ENCODE results near the gene CIDEA. TPM values are rescaled to one million over a fixed set of nuclear protein-coding genes. Genes with fewer than 3 reads are reported as not detected.
A peak's percentile ranks its signal among the peaks of the same experiment; 100 is the strongest.
"Not testable (repeated sequence)": the region's sequence is repeated elsewhere in the genome, so short reads cannot be mapped to it uniquely, and the experiment has no call there.

The CIDEA gene
- total RNA-seq, 1 donor from 2014 or later: not detected

DNA sequence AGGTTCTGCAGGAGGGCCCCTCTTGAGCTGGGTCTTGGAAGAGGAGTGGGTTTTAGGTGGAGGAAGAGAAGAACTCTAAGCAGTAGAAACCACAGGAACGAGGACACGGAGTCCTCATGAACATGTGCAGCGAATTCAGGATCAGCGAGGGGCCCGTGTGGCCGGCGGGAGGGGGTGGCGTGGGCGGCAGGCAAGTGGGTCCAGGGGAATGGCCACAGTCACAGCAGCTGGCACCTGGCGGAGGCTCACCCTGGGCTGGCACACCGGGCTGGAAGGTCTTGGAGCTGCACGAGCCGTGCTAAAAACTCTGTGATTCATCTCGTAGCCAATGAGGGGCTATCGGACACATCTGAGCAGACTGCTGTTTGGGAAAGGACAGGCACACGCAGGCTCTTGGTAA is 18.0 kb upstream of the CIDEA start:
- Mint-ChIP-seq H3K4me1 (ENCODE audit: low read depth) (no peaks in the 10 kb centered on the region), H3K4me3 (ENCODE audit: low read depth) (no peak overlapping the region)
- TF ChIP-seq, protein P1, sequence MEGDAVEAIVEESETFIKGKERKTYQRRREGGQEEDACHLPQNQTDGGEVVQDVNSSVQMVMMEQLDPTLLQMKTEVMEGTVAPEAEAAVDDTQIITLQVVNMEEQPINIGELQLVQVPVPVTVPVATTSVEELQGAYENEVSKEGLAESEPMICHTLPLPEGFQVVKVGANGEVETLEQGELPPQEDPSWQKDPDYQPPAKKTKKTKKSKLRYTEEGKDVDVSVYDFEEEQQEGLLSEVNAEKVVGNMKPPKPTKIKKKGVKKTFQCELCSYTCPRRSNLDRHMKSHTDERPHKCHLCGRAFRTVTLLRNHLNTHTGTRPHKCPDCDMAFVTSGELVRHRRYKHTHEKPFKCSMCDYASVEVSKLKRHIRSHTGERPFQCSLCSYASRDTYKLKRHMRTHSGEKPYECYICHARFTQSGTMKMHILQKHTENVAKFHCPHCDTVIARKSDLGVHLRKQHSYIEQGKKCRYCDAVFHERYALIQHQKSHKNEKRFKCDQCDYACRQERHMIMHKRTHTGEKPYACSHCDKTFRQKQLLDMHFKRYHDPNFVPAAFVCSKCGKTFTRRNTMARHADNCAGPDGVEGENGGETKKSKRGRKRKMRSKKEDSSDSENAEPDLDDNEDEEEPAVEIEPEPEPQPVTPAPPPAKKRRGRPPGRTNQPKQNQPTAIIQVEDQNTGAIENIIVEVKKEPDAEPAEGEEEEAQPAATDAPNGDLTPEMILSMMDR (IDR thresholded peaks at IDR 0.05; ENCODE audit: unreplicated experiment): no peak

DNA sequence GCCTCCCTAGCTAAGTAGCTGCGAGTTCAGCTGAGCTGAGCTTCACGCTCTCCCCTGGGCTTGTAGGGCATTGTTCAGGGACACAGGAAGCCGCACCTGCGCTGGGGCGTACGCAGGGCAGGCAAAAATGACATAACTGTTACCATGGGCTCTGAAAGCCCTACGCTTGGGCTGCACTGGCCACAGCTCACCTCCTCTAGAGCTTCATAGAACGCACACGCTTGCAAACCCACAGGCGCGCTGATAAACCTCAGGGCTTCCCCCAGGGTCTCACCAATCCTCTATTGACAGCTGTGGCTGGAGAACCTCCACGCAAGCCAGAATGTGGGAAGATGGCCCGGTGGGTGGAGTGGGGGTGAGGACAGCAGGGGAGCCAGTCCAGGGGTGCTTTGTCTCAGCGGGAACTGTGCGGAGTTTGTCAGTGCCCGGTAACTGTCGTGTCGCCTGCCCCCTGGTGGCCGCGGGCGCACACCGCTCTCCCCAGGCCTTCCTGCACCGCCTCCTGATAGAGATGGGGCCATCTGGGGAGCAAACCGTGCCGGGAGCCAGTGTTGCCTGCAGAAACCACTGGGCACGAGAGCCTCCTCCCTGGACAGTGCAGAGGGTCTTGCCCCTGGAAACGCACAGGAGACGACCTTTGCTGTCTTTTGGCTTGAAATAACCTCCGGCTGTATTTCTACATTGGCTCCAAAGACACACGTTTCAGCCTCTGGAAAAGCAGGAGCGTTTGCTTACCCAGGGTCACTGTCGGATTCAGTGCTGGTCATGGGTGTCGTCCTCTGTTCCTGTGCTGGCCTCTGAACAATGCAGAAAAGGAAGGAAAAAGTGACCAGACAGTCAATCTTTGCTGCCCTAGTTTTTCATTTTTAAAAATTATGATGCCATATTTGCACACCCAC is 17.0 kb upstream of the CIDEA start:
- no peak overlapping the region for H3K27ac Mint-ChIP-seq
- TF ChIP-seq, protein P1 (IDR thresholded peaks at IDR 0.05; ENCODE audit: unreplicated experiment): peak; percentile 95
- H3K9me3 Mint-ChIP-seq (ENCODE audit: low read depth): no peaks in the 10 kb centered on the region
- no peaks in the 10 kb centered on the region for H3K36me3 Mint-ChIP-seq (ENCODE audit: insufficient read depth)
- peaks cover 62% of the 10 kb centered on the region for H3K27me3 Mint-ChIP-seq
- no peaks in the 10 kb centered on the region for H3K4me1 Mint-ChIP-seq (ENCODE audit: low read depth)
- H3K4me3 Mint-ChIP-seq (ENCODE audit: low read depth): no peak overlapping the region
- DNase-seq (ENCODE audit: low spot score, unreplicated experiment): peak; percentile 83

More for the DNA sequence above, 18.0 kb upstream of the CIDEA start:
- DNase-seq (ENCODE audit: low spot score, unreplicated experiment): no peak
- Mint-ChIP-seq H3K9me3 (ENCODE audit: low read depth) (no peaks in the 10 kb centered on the region), H3K36me3 (ENCODE audit: insufficient read depth) (no peaks in the 10 kb centered on the region), H3K27ac (no peak overlapping the region), H3K27me3 (peaks cover 52% of the 10 kb centered on the region)

DNA sequence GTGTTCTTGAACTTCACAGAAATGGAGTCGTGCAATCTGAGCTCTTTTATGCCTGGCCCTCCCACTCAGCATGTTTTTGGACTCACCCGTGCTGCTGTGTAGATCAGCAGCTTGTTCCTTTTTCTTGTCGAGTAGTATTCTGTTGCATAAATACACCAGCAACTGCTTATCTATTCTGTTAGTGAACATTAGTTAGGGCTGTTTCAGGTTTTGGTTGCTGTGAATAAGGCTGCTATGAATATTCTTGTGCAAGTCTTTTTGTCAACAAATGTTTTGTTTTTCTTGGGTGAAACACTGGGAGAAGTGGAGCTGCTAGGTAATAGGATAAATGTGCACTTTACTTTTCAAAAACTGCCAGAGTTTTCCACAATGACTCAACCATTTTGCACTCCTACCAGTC is 15.3 kb upstream of the CIDEA start:
- Mint-ChIP-seq H3K36me3 (ENCODE audit: insufficient read depth) (no peaks in the 10 kb centered on the region), H3K4me1 (ENCODE audit: low read depth) (no peaks in the 10 kb centered on the region), H3K27me3 (peaks cover 67% of the 10 kb centered on the region), H3K4me3 (ENCODE audit: low read depth) (no peak overlapping the region), H3K9me3 (ENCODE audit: low read depth) (no peaks in the 10 kb centered on the region), H3K27ac (no peak overlapping the region)
- TF ChIP-seq, protein P1 (IDR thresholded peaks at IDR 0.05; ENCODE audit: unreplicated experiment): no peak
- DNase-seq (ENCODE audit: low spot score, unreplicated experiment): no peak

DNA sequence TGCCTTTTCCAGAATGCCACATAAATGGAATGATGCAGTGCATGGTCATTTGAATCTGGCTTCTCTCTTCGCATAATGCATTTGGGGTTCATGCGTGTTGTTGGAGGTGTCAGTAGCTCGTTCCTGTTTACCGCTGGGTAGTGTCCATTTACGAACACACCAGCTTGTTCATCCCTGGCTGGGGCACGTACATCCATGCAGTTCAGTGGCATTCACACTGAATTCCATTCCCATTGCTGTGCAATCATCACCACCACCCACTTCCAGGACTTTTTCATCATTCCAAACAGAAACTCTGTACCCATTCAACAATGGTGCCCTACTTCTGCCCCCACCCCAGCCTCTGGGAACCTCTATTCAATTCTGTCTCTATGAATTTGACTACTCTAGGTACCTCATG is 14.7 kb upstream of the CIDEA start:
- H3K4me1 Mint-ChIP-seq (ENCODE audit: low read depth): no peaks in the 10 kb centered on the region
- H3K36me3 Mint-ChIP-seq (ENCODE audit: insufficient read depth): no peaks in the 10 kb centered on the region
- H3K9me3 Mint-ChIP-seq (ENCODE audit: low read depth): no peaks in the 10 kb centered on the region
- H3K27ac Mint-ChIP-seq: no peak overlapping the region
- peaks cover 67% of the 10 kb centered on the region for H3K27me3 Mint-ChIP-seq
- DNase-seq (ENCODE audit: low spot score, unreplicated experiment): no peak
- no peak overlapping the region for H3K4me3 Mint-ChIP-seq (ENCODE audit: low read depth)
- TF ChIP-seq, protein P1 (IDR thresholded peaks at IDR 0.05; ENCODE audit: unreplicated experiment): no peak

DNA sequence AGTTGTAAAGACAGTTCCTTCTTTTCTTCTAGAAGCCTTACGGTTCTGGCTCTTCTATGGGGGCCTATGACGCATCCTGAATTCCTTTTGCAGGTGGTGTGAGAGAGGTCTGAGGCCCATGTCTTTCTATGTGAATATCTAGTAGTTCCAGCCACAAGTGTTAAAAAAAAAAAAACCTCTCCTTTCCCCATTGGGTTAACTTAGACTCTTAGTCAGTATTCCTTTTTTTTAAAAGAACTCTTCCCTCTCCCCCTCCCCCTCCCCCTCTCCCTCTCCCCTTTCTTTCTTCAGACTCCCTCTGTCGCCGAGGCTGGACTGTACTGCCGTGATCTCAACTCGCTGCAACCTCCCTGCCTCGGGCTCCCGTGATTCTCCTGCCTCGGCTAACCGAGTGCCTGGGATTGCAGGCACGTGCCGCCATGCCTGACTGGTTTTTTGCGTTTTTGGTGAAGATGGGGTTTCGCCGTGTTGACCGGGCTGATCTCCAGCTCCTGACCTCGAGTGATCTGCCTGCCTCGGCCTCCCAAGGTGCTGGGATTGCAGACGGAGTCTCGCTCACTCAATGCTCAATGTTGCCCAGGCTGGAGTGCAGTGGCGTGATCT is 11.4 kb upstream of the CIDEA start:
- no peaks in the 10 kb centered on the region for H3K4me1 Mint-ChIP-seq (ENCODE audit: low read depth)
- H3K27ac Mint-ChIP-seq: no peak overlapping the region
- H3K27me3 Mint-ChIP-seq: peaks cover 68% of the 10 kb centered on the region

DNA sequence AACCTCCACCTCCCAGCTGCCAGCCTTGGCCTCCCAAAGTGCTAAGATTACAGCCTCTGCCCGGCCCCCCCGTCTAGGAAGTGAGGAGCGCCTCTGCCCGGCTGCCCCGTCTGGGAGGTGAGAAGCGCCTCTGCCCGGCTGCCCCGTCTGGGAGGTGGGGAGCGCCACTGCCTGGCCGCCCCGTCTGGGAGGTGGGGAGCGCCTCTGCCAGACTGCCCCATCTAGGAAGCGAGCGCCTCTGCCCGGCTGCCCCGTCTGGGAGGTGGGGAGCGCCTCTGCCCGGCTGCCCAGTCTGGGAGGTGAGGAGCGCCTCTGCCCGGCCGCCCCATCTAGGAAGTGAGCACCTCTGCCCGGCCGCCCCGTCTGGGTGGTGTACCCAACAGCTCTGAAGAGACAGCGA is 10.9 kb upstream of the CIDEA start:
- not testable (repeated sequence) for H3K36me3 Mint-ChIP-seq (ENCODE audit: insufficient read depth); DNase-seq (ENCODE audit: low spot score, unreplicated experiment); H3K9me3 Mint-ChIP-seq (ENCODE audit: low read depth); H3K4me1 Mint-ChIP-seq (ENCODE audit: low read depth); H3K27ac Mint-ChIP-seq; H3K4me3 Mint-ChIP-seq (ENCODE audit: low read depth)
- H3K27me3 Mint-ChIP-seq: peaks cover 68% of the 10 kb centered on the region

More for the DNA sequence above, 11.4 kb upstream of the CIDEA start:
- H3K9me3 Mint-ChIP-seq (ENCODE audit: low read depth): no peaks in the 10 kb centered on the region
- TF ChIP-seq, protein P1 (IDR thresholded peaks at IDR 0.05; ENCODE audit: unreplicated experiment): no peak
- no peak overlapping the region for H3K4me3 Mint-ChIP-seq (ENCODE audit: low read depth)
- DNase-seq (ENCODE audit: low spot score, unreplicated experiment): no peak
- H3K36me3 Mint-ChIP-seq (ENCODE audit: insufficient read depth): no peaks in the 10 kb centered on the region
